Measurements from ENCODE around the gene MT2A. TPM values are rescaled to one million over a fixed set of nuclear protein-coding genes. Genes with fewer than 3 reads are reported as not detected.

MT2A gene
- total and polyA plus RNA-seq, 2 of the 13 experiments (the other 11 are each of a cell fraction or from before 2014, with no cell fraction given), result 135 to 371 TPM

- TF ChIP-seq ZBTB10 (CRISPR knock-in tag; IDR thresholded peaks at IDR 0.05; ENCODE audit: borderline replicate concordance), result no peak
- TF ChIP-seq THRA (CRISPR knock-in tag; IDR thresholded peaks at IDR 0.05; ENCODE audit: borderline replicate concordance), result no peak
- no peak for TF ChIP-seq SNAPC5 (CRISPR knock-in tag; IDR thresholded peaks at IDR 0.05; ENCODE audit: borderline replicate concordance)
- TF ChIP-seq SSRP1 (CRISPR knock-in tag; IDR thresholded peaks at IDR 0.05), result no peak
- TF ChIP-seq SNAI1 (CRISPR knock-in tag; IDR thresholded peaks at IDR 0.05; ENCODE audit: borderline replicate concordance), result 0 out of 2 replicates have a peak, but pooled peaks have one; percentile 30
- TF ChIP-seq ASH2L (IDR thresholded peaks at IDR 0.05; ENCODE audit: insufficient read length, low read depth, low read length), result no peak
- 0 out of 2 replicates have a peak, but pooled peaks have one; percentile 14 for TF ChIP-seq ZKSCAN8 (CRISPR knock-in tag; IDR thresholded peaks at IDR 0.05; ENCODE audit: borderline replicate concordance)
- no peak for TF ChIP-seq SMARCC2 (IDR thresholded peaks at IDR 0.05)
- TF ChIP-seq ZNF615 (CRISPR knock-in tag; IDR thresholded peaks at IDR 0.05; ENCODE audit: borderline replicate concordance), result no peak
- TF ChIP-seq ZZZ3 (CRISPR knock-in tag; IDR thresholded peaks at IDR 0.05; ENCODE audit: borderline replicate concordance), result 0 out of 2 replicates have a peak, but pooled peaks have one; percentile 29
- no peak for TF ChIP-seq TSC22D2 (CRISPR knock-in tag; IDR thresholded peaks at IDR 0.05; ENCODE audit: borderline replicate concordance)
- TF ChIP-seq TCF7 (IDR thresholded peaks at IDR 0.05; ENCODE audit: low read depth), result no peak
- TF ChIP-seq, protein P1, sequence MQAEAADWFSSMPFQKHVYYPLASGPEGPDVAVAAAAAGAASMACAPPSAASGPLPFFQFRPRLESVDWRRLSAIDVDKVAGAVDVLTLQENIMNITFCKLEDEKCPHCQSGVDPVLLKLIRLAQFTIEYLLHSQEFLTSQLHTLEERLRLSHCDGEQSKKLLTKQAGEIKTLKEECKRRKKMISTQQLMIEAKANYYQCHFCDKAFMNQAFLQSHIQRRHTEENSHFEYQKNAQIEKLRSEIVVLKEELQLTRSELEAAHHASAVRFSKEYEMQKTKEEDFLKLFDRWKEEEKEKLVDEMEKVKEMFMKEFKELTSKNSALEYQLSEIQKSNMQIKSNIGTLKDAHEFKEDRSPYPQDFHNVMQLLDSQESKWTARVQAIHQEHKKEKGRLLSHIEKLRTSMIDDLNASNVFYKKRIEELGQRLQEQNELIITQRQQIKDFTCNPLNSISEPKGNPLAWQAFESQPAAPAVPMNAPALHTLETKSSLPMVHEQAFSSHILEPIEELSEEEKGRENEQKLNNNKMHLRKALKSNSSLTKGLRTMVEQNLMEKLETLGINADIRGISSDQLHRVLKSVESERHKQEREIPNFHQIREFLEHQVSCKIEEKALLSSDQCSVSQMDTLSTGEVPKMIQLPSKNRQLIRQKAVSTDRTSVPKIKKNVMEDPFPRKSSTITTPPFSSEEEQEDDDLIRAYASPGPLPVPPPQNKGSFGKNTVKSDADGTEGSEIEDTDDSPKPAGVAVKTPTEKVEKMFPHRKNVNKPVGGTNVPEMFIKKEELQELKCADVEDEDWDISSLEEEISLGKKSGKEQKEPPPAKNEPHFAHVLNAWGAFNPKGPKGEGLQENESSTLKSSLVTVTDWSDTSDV (CRISPR knock-in tag; IDR thresholded peaks at IDR 0.05), result no peak
- no peak for TF ChIP-seq ZNF674 (CRISPR knock-in tag; IDR thresholded peaks at IDR 0.05; ENCODE audit: low read depth)
- no peak for TF ChIP-seq ZNF713 (CRISPR knock-in tag; IDR thresholded peaks at IDR 0.05)
- TF ChIP-seq ZFAT (CRISPR knock-in tag; conservative IDR thresholded peaks at IDR 0.05), result no peak
- no peak for TF ChIP-seq SYNCRIP (IDR thresholded peaks at IDR 0.05; ENCODE audit: insufficient read depth, low read depth, low read length)
- TF ChIP-seq, protein P2, sequence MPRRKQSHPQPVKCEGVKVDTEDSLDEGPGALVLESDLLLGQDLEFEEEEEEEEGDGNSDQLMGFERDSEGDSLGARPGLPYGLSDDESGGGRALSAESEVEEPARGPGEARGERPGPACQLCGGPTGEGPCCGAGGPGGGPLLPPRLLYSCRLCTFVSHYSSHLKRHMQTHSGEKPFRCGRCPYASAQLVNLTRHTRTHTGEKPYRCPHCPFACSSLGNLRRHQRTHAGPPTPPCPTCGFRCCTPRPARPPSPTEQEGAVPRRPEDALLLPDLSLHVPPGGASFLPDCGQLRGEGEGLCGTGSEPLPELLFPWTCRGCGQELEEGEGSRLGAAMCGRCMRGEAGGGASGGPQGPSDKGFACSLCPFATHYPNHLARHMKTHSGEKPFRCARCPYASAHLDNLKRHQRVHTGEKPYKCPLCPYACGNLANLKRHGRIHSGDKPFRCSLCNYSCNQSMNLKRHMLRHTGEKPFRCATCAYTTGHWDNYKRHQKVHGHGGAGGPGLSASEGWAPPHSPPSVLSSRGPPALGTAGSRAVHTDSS (CRISPR knock-in tag; conservative IDR thresholded peaks at IDR 0.05), result no peak
- TF ChIP-seq ZNF383 (CRISPR knock-in tag; IDR thresholded peaks at IDR 0.05; ENCODE audit: borderline replicate concordance), result no peak
- TF ChIP-seq ZNF296 (CRISPR knock-in tag; conservative IDR thresholded peaks at IDR 0.05), result no peak
Measured at GRCh38 chr16:56643080-56643778, 34.8 kb downstream of the MT2A start (continued).
